B cell (primary cell): ENCODE results near the gene CASZ1.

ENCODE experiments used
- EZH2 ChIP-seq: IDR thresholded peaks from 2 replicates; pipeline ENCODE4 v1.6.1; 2012; ENCODE audit warnings: borderline replicate concordance, low read depth, mild to moderate bottlenecking, moderate library complexity, low read length; ENCODE audit not compliant: insufficient read depth, poor library complexity, severe bottlenecking
- TF ChIP-seq, protein P1 (sequence below): fragments of 200-600 bp; IDR thresholded peaks from one replicate; pipeline ENCODE4 v1.8.0; 2022; ENCODE audit warnings: antibody characterized with exemption, mild to moderate bottlenecking

DNA sequence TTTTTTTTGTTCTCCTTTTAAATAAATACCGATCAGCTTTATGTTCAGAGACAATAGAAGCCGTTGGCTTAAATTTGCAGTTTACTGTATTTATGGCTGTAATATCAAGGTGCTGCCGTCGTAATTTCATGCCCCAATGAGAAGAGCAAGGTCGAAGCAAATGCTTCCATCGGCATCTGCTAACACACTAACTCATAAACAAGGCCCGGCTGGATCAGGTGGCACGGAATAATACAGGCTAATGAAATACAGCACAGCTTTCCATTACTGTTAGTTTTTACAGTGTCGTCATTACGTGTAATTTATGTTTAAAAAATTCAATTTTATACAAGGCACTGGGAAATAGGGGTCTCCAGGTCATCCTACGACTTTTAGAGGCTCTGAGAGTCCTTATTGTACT is 202.7 kb downstream of the CASZ1 start:
- TF ChIP-seq, protein P1, sequence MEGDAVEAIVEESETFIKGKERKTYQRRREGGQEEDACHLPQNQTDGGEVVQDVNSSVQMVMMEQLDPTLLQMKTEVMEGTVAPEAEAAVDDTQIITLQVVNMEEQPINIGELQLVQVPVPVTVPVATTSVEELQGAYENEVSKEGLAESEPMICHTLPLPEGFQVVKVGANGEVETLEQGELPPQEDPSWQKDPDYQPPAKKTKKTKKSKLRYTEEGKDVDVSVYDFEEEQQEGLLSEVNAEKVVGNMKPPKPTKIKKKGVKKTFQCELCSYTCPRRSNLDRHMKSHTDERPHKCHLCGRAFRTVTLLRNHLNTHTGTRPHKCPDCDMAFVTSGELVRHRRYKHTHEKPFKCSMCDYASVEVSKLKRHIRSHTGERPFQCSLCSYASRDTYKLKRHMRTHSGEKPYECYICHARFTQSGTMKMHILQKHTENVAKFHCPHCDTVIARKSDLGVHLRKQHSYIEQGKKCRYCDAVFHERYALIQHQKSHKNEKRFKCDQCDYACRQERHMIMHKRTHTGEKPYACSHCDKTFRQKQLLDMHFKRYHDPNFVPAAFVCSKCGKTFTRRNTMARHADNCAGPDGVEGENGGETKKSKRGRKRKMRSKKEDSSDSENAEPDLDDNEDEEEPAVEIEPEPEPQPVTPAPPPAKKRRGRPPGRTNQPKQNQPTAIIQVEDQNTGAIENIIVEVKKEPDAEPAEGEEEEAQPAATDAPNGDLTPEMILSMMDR = no peak
- TF ChIP-seq EZH2 = no peak
